CD4-positive, alpha-beta T cell treated with Interleukin-12 subunit alpha and Interleukin-12 subunit beta, for 1 hour (primary cell): ENCODE results near the gene SYT1.

Experiments
- DNase-seq: peaks from one replicate; pipeline ENCODE4 v3.0.0-alpha.2; 2020

SYT1 gene

DNA sequence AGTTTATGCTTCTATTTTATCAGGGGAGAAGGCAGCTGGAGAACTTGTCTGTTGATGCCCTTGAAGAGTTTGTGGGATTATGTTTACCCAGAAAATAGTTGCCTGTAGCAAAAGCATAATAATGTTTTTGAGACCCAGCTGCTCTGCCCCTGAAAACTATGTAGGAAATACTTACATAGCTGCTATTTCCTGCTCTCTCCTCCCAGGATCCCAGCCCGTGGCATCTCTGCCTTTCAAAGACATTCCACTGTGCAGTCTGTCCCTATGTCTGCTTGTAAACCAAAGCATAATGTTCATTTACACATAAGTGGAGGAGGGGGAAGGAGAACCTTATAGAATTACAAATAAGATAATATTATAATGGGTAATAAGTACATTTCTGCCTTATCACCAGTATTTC is 198.7 kb downstream of the SYT1 start:
- no peak for DNase-seq

DNA sequence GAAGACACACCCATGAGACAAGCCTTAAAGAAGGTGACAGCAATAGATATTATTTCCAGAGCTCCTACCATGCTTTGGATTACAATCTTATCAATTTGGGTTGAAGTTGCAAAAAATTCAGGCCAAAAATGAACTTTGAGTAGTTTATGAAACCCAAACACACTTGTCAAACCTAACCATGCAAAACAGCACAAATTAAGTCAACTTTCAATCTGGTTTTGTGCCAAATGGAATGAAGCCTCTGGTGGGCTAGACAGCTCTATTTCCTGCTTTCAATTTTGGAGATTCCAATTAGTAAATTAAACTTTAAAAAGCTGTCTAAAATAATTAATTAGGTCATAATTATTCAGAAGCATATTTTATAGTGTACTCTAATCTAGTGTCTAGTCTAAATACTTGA is 203.4 kb downstream of the SYT1 start:
- no peak for DNase-seq

- DNase-seq, result no peak
Observed at GRCh38 chr12:79069009-79069408, 204.4 kb downstream of the SYT1 start.

- no peak for DNase-seq
Observed at GRCh38 chr12:79071498-79071897, 206.9 kb downstream of the SYT1 start.

- DNase-seq, result no peak
Observed at GRCh38 chr12:79073506-79073905, 208.9 kb downstream of the SYT1 start.

- DNase-seq, result no peak
Observed at GRCh38 chr12:79082595-79082994, 218.0 kb downstream of the SYT1 start.

DNA sequence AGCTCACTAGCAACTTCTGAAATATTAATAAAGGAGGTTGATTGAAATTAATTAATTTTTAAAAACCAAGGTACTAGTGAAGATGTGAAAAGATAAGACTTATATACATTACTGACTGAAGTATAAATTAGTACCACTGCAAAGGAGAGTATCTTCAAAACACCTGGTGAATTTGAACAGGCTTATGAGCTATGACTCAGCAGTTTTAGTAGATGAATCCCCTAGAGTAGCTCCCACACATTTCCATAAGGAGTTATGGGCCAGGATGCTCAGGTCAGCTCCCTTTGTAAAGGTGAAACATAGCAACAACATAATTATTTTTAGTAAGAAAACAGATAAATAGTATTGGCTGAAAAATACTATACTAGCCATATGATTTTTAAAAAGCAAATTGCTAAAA is 218.6 kb downstream of the SYT1 start:
- no peak for DNase-seq

- no peak for DNase-seq
Observed at GRCh38 chr12:79085106-79085682, 220.6 kb downstream of the SYT1 start.

DNA sequence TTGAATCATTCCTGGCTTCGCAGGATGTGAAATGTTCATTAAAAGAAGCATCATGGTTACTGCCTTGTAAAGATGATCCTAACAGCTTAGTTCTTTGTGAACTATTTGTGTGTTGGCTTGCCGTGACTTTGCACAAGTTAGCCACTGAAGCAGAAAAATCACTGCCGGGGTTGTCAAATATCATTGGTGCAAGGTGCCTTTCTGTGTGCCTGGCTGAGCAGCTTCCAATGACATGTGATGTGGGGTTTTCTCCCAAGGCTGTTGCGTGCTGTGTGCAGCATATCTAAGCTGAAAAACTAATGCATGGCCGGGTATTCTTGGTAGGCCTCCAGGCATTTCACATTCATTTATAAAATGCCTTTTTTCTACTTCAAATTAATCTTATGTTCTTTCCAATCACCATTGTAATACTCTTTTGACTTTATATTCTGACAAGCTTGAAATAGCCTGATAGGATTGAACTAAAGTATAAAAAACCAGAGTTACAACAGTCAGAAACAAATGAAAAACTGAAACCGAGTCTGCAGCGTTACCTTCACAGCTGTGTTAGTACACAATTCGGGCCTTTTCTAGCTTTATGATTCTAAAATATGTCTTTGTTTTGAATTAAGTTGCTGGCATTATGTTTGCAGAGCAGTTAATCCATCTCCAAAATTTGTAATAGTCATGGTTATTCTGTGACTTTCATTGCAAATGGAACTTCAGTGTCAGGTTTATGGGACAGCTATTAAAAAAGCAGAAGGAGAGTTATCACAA is 222.1 kb downstream of the SYT1 start:
- no peak for DNase-seq

GRCh38 chr12:79098530-79098929 is 234.0 kb downstream of the SYT1 start:
- DNase-seq, result no peak

DNA sequence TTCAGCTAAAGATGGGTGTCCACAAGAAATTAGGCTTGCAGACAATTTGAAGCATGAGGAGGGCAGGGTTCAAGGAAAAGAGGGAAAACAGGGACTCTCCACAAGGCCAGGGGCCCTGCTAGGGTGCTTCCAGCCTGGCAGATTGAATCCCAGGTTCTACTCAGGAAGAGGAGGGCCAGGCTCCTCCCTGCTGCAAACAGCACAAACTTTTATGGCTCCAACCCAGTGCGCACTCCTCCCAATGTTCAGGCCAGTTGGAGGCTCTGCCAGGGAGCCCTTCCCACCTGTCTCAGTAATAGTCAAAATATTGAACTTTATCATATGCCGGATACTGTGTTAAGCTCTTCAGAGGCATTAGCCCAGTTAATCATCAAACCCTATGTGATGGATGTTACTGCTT is 244.4 kb downstream of the SYT1 start:
- no peak for DNase-seq

- DNase-seq, result no peak
Observed at GRCh38 chr12:79114896-79115295, 250.3 kb downstream of the SYT1 start.

- DNase-seq, result no peak
Observed at GRCh38 chr12:79115743-79116142, 251.2 kb downstream of the SYT1 start.

GRCh38 chr12:79119796-79120195 is 255.2 kb downstream of the SYT1 start:
- DNase-seq, result no peak

DNA sequence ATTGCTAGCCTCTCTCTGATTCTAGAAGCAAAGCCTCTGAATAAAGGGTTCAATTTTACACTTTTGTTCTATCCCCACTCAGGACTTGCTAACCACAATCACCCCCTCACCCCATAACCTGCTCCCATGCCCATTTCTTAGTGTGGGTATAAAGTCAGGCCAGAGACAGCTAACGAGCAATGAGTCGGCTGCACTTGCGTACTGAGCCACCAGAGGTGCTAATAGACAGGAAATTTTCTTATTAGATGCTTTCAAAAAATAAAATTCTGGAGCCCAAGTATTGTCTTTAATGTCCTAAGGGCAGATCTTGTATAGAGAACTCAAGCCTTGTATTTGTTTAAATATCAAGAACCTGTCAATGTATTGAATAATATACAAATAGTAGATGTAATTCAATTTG is 256.9 kb downstream of the SYT1 start:
- DNase-seq, result no peak

DNA sequence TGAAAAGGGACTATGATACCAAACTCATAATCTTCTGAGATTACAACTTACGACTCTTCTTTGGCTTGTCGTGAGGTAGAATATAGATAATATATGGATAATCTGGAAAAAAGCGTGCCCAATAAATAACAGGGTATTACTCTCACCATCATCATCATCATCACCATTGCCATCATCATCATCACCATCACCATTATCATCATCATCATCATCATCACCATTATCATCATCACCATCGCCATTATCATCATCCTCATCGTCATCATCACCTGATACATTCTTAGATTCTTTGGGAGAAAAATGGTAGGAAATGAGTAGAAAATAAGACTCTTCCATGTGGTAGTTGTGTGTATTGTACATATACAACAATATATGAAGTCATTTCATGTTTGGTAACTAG is 259.8 kb downstream of the SYT1 start:
- no peak for DNase-seq

GRCh38 chr12:79125358-79125757 is 260.8 kb downstream of the SYT1 start:
- no peak for DNase-seq

DNA sequence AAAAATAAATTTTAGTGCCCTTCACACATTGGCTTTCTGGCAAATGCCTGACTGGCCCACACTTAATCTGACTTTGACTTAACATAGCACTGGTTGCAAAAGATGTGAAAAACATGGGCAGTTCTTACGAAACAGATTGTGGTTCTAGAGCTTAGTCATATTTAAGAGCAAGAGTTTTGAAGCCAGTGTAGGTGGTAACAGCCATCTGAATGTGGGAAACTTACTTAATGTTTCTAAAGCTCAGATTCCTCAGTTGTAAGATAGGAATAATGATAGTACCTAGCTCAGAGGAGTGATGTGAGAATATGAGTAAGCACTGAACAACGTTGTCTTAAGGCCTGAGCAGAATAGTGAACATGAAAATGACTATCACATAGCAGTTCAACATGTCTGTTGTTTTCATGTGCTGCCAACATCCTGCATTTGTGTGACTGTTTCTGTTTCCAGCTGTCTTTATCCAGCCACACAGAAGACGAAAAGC is 262.7 kb downstream of the SYT1 start:
- no peak for DNase-seq

GRCh38 chr12:79128956-79129355 is 264.4 kb downstream of the SYT1 start:
- no peak for DNase-seq

- DNase-seq, result no peak
Observed at GRCh38 chr12:79138872-79139271, 274.3 kb downstream of the SYT1 start.

- DNase-seq, result no peak
Observed at GRCh38 chr12:79140711-79141110, 276.1 kb downstream of the SYT1 start.

DNA sequence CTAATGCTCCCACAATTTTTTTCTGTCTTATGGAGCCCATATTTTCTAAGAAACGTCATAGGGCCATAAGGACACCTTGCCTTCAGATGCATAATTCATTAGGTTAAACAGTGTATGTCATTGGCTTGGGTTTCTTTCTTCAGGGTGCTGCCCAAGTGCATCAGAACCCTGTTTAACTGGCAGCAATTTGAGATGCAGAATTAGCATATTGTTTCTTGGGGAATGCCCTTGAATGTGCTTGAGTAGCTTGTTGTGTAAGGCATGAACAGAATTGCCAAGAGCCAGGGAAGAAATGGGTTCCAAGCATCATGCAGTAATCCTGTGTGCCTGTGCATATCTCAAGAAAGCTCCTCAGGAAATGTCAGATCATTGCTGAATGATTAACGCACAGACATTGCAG is 277.2 kb downstream of the SYT1 start:
- DNase-seq, result no peak

- no peak for DNase-seq
Observed at GRCh38 chr12:79143803-79144202, 279.2 kb downstream of the SYT1 start.

GRCh38 chr12:79151956-79152355 is 287.4 kb downstream of the SYT1 start:
- DNase-seq, result no peak

- no peak for DNase-seq
Observed at GRCh38 chr12:79155683-79156082, 291.1 kb downstream of the SYT1 start.
